Stomach (tissue), 9 donors: ENCODE measurements around the gene KCNC1. TPM values are rescaled to one million over a fixed set of nuclear protein-coding genes. Genes with fewer than 3 reads are reported as not detected.

Experiments
- DNase-seq, 2 donors: peaks; one replicate each; pipeline versions ENCODE4 v3.0.0 to v3.0.0-alpha.2; 2013 to 2019
- H3K27ac ChIP-seq, 5 donors: fragments of 200-600 bp in 4 of 5; sonication (generic) in 4 of 5; one replicate each; pipeline ENCODE4 v1.5.1; 2013 to 2019; ENCODE audit warnings: mild to moderate bottlenecking in 1 of 5, moderate library complexity in 1 of 5
- H3K27me3 ChIP-seq, 3 donors: fragments of 200-600 bp; sonication (generic); one replicate each; pipeline ENCODE4 v1.5.1; 2017 to 2019; ENCODE audit warnings: mixed run types in 1 of 3
- H3K36me3 ChIP-seq, 4 donors: fragments of 200-600 bp; sonication (generic); 1 replicate in 3 of 4; 2 replicates in 1 of 4; pipeline ENCODE4 v1.5.1; 2016 to 2019
- H3K4me1 ChIP-seq, 4 donors: fragments of 200-600 bp; sonication (generic); one replicate each; pipeline ENCODE4 v1.5.1; 2016 to 2019
- H3K4me3 ChIP-seq, 4 donors: fragments of 200-600 bp; sonication (generic) in 3 of 4; one replicate each; pipeline ENCODE4 v1.5.1; 2016 to 2019; ENCODE audit warnings: mild to moderate bottlenecking in 1 of 4
- H3K9me3 ChIP-seq, 4 donors: fragments of 200-600 bp; sonication (generic); one replicate each; pipeline ENCODE4 v1.5.1; 2016 to 2019
- EP300 ChIP-seq: sonication (generic); formaldehyde crosslinking; IDR thresholded peaks from one replicate; pipeline ENCODE4 v1.6.1; 2017; ENCODE audit warnings: antibody characterized with exemption
- POLR2A ChIP-seq, 4 donors: fragments of 450-650 bp; IDR thresholded peaks; one replicate each; pipeline ENCODE4 v1.6.1; 2016; ENCODE audit warnings: antibody characterized with exemption in 4 of 4, control low read depth in 2 of 4, mild to moderate bottlenecking in 1 of 4, moderate library complexity in 1 of 4
- POLR2AphosphoS5 ChIP-seq, 3 donors: sonication (generic); formaldehyde crosslinking; IDR thresholded peaks; one replicate each; pipeline ENCODE4 v1.6.1; 2016; ENCODE audit warnings: antibody characterized with exemption in 3 of 3
- WGBS, 5 donors: extraction: QIAGEN DNeasy Blood & Tissue Kit in 3 of 5; methylation state at CpG; one replicate each; pipeline versions ENCODE4 v1.1.5 to v1.1.7; 2013 to 2018; 5-methylcytosine and 5-hydroxymethylcytosine counted together
- intact Hi-C: fragments of 100-400 bp; cut with DNase I; formaldehyde crosslinking; loops from one replicate; pipeline ENCODE4 v1.15.1; 2023; ENCODE audit warnings: low total_unique reads
- polyA plus RNA-seq, 3 donors: library from polyadenylated mRNA; stranded (reverse); fragments of 200-250 nt; gene quantifications; one replicate each; pipeline ENCODE4 v1.2.3, GENCODE V29; 2013
- total RNA-seq, 5 donors: library from RNA; depleted of rRNA; stranded (reverse); fragments of >200 nt; gene quantifications; one replicate each; pipeline versions ENCODE4 v1.1.0 to v1.2.3, GENCODE V29; 2014 to 2016
- TF ChIP-seq, protein P1 (sequence below), 7 experiments: fragments of 450-650 bp in 4 of 7; fragments of 200-600 bp in 3 of 7; sonication (generic) in 3 of 7; IDR thresholded peaks; one replicate each; pipeline ENCODE4 v1.5.1; 2016 to 2019; ENCODE audit warnings: antibody characterized with exemption in 7 of 7, control low read depth in 2 of 7, mild to moderate bottlenecking in 1 of 7
- donor health status: healthy with polysubstance abuse.
- donor health status: Bipolar disorder and iron deficiency.
- donor health status: healthy.

Gene KCNC1
- total and polyA plus RNA-seq, 8 donors: 0.03 to 0.18 TPM; not detected in 6

DNA sequence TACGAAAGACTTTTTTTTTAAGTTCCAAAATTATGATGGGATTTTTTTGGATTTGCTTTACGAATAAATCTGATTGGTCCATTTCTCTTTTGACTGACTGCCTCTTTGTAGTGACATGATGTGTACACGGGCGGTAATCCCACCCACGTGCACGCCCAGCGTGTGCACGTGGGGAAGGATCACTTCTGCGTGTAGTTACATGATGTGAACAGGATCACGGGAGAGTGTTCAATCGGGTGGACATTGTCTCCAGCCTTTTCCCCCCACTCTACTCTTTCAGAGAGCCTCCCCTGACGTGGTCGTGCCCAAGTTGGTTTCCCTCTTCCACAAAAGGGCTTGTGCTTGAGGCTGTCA lies 43.1 kb downstream of the KCNC1 start:
- Histone ChIP-seq H3K4me1 (no peaks in the 10 kb centered on the region), H3K27ac (no peak overlapping the region), H3K36me3 (no peaks in the 10 kb centered on the region), H3K9me3 (no peaks in the 10 kb centered on the region), H3K27me3 (no peaks in the 10 kb centered on the region), H3K4me3 (no peak overlapping the region)
- TF ChIP-seq, protein P1, sequence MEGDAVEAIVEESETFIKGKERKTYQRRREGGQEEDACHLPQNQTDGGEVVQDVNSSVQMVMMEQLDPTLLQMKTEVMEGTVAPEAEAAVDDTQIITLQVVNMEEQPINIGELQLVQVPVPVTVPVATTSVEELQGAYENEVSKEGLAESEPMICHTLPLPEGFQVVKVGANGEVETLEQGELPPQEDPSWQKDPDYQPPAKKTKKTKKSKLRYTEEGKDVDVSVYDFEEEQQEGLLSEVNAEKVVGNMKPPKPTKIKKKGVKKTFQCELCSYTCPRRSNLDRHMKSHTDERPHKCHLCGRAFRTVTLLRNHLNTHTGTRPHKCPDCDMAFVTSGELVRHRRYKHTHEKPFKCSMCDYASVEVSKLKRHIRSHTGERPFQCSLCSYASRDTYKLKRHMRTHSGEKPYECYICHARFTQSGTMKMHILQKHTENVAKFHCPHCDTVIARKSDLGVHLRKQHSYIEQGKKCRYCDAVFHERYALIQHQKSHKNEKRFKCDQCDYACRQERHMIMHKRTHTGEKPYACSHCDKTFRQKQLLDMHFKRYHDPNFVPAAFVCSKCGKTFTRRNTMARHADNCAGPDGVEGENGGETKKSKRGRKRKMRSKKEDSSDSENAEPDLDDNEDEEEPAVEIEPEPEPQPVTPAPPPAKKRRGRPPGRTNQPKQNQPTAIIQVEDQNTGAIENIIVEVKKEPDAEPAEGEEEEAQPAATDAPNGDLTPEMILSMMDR (IDR thresholded peaks at IDR 0.05): no peak
- TF ChIP-seq EP300 (no peak), POLR2A (IDR thresholded peaks at IDR 0.05) (no peak), POLR2AphosphoS5 (IDR thresholded peaks at IDR 0.05) (no peak)
- WGBS, 5 donors: 81 to 88% (median 87%) methylated on average over 13 of the region's 13 CpGs
- no peak for DNase-seq
- intact Hi-C loops: no loop called here

DNA sequence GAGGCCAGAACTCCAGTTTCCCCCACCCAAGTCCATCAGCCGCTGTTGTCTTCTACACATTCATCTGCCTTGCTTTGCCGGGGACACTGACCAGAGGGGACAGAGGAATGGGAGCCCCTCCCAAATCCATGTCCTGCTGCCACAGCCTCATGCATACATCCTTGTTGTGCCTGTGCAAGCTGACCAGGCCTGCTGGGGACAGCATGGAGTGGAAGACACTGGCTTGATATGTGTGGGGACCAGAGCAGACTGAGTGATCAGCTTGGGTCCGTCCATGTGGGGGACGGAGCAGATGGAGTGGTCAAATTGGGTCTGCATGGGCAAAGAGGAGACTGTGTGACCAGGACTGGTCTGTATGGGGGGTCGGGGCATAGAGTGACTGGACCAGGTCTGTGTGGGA lies 43.8 kb downstream of the KCNC1 start:
- DNase-seq: no peak
- WGBS, 5 donors: 90 to 93% (median 91%) methylated on average over 5 of the region's 5 CpGs
- no peak overlapping the region for H3K27ac ChIP-seq
- no peak overlapping the region for H3K4me3 ChIP-seq
- H3K4me1 ChIP-seq: no peaks in the 10 kb centered on the region
- intact Hi-C loops: no loop called here
- H3K9me3 ChIP-seq: no peaks in the 10 kb centered on the region
- TF ChIP-seq, protein P1 (IDR thresholded peaks at IDR 0.05): no peak
- TF ChIP-seq POLR2A (IDR thresholded peaks at IDR 0.05): no peak
- TF ChIP-seq EP300: no peak
- TF ChIP-seq POLR2AphosphoS5 (IDR thresholded peaks at IDR 0.05): no peak
- no peaks in the 10 kb centered on the region for H3K36me3 ChIP-seq
- H3K27me3 ChIP-seq: no peaks in the 10 kb centered on the region

GRCh38 chr11:17778956-17779860 lies 44.6 kb downstream of the KCNC1 start:
- intact Hi-C loops: no loop called here

DNA sequence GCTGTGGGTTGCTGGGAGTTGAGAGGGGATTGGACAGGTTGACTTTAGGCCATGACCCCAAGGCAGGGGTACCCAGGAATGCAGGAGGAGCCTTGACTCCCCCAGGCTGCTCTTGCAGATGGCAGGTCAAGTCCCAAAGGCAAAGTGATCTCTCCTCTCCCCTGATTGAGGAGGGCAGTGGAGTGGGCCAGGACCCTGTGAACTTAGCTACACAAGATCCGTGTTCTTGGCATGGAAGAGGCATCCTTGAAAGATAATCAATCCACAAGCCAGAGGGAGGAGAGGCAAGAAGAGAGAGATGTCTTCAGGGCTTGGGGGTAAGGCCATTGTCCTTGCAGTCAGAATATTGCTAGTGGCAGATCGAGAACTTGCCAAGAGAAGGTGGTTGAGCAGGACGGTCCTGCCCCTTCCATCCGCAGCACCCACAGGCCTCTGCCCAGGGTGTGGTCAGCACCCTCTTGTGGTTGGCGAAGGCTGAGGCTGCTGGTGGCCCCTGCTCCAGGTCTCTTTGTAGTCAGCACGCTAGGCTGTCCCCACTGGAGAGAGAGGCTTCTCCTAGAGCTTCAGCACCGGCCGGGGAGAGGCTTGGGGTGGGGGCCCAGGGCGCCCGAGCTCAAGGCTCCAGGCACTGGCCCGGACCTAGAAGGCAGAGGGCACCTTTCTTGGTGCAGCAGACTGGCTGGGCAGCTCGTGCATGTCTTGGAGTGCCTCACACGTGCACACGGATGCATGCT lies 45.4 kb downstream of the KCNC1 start:
- WGBS, 5 donors: 86 to 90% (median 89%) methylated on average over 12 to 14 of the region's 14 CpGs
- DNase-seq: no peak
- intact Hi-C loops: no loop called here

More at GRCh38 chr11:17778956-17779860, 44.6 kb downstream of the KCNC1 start:
- no peaks in the 10 kb centered on the region for H3K36me3 ChIP-seq
- TF ChIP-seq POLR2A (IDR thresholded peaks at IDR 0.05) (no peak), EP300 (no peak), POLR2AphosphoS5 (IDR thresholded peaks at IDR 0.05) (no peak)
- TF ChIP-seq, protein P1 (IDR thresholded peaks at IDR 0.05): no peak
- H3K9me3 ChIP-seq: no peaks in the 10 kb centered on the region
- no peaks in the 10 kb centered on the region for H3K27me3 ChIP-seq
- DNase-seq: no peak
- no peak overlapping the region for H3K4me3 ChIP-seq
- WGBS, 5 donors: 91 to 96% (median 95%) methylated on average over 40 of the region's 40 CpGs
- H3K4me1 ChIP-seq: no peaks in the 10 kb centered on the region
- H3K27ac ChIP-seq: no peak overlapping the region

More for the DNA sequence above, 45.4 kb downstream of the KCNC1 start:
- Histone ChIP-seq H3K36me3 (no peaks in the 10 kb centered on the region), H3K4me3 (no peak overlapping the region), H3K4me1 (no peaks in the 10 kb centered on the region), H3K27me3 (no peaks in the 10 kb centered on the region), H3K9me3 (no peaks in the 10 kb centered on the region), H3K27ac (no peak overlapping the region)
- TF ChIP-seq POLR2A (IDR thresholded peaks at IDR 0.05) (no peak), POLR2AphosphoS5 (IDR thresholded peaks at IDR 0.05) (no peak), EP300 (no peak)
- TF ChIP-seq, protein P1 (IDR thresholded peaks at IDR 0.05): no peak
